ENCODE results near the gene WDR33.

WDR33 gene

GRCh38 chr2:127669056-127669455 lies 141.9 kb downstream of the WDR33 start:
- Histone ChIP-seq H3F3A (ENCODE audit: insufficient read depth, low read length) (no peaks in the 10 kb centered on the region), H3K27me3 (replicated peaks; ENCODE audit: insufficient read depth, low read length) (peaks cover 22% of the 10 kb centered on the region), H3K79me2 (ENCODE audit: low read length) (no peaks in the 10 kb centered on the region), H4K20me1 (ENCODE audit: insufficient read depth, low read length) (no peaks in the 10 kb centered on the region), H3K4me3 (ENCODE audit: low read length) (no peak overlapping the region), H3K4me2 (ENCODE audit: low read depth, low read length) (no peak overlapping the region), H3K9me3 (replicated peaks; ENCODE audit: insufficient read depth, low read length) (no peaks in the 10 kb centered on the region), H3K4me1 (ENCODE audit: low read length) (no peaks in the 10 kb centered on the region), H3K9ac (ENCODE audit: low read length) (no peak overlapping the region), H3K36me3 (replicated peaks; ENCODE audit: insufficient read depth, low read length) (no peaks in the 10 kb centered on the region), H3K9me2 (replicated peaks; ENCODE audit: insufficient read depth, low read length) (no peaks in the 10 kb centered on the region), H3K27ac (ENCODE audit: low read length) (no peak overlapping the region), H2AFZ (ENCODE audit: low read length) (no peak overlapping the region)
- TF ChIP-seq EZH2 (optimal IDR thresholded peaks at IDR 0.05; ENCODE audit: low read depth, low read length) (no peak), EZH2phosphoT487 (IDR thresholded peaks at IDR 0.05; ENCODE audit: low read length) (no peak)
- TF ChIP-seq, protein P1, sequence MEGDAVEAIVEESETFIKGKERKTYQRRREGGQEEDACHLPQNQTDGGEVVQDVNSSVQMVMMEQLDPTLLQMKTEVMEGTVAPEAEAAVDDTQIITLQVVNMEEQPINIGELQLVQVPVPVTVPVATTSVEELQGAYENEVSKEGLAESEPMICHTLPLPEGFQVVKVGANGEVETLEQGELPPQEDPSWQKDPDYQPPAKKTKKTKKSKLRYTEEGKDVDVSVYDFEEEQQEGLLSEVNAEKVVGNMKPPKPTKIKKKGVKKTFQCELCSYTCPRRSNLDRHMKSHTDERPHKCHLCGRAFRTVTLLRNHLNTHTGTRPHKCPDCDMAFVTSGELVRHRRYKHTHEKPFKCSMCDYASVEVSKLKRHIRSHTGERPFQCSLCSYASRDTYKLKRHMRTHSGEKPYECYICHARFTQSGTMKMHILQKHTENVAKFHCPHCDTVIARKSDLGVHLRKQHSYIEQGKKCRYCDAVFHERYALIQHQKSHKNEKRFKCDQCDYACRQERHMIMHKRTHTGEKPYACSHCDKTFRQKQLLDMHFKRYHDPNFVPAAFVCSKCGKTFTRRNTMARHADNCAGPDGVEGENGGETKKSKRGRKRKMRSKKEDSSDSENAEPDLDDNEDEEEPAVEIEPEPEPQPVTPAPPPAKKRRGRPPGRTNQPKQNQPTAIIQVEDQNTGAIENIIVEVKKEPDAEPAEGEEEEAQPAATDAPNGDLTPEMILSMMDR (IDR thresholded peaks at IDR 0.05; ENCODE audit: low read length): no peak
- no peak for DNase-seq

DNA sequence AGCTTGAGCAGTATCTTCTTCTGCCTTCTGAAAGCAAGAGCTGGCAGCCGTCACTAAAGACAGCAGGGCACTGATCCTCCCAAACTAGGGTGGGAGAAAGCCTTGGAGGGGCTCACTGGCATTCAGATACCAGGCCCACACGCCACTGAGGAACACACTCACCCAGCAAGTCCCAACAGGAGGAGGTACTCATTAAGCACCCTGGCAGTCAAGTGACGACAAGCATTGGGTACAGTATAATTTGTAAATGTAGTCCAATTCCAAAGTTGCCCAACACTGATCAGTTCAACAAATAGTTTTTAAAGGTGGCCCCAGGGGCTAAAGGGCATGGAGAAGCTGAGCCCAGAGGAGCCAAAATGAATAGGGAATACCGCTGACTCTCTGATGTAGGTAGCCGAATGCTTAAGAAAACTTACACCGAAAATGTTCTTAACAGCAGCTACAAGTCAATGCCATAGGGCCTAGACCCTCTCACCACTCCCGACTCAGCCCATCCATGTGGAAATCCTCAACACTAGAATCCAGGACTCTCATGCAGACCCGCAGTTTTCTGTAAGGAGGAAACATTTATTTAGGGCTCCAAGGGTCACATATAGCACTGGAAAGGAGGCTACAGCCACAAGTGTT lies 145.6 kb downstream of the WDR33 start:
- H4K20me1 ChIP-seq (ENCODE audit: insufficient read depth, low read length): no peaks in the 10 kb centered on the region
- no peak overlapping the region for H3K27ac ChIP-seq (ENCODE audit: low read length)
- no peaks in the 10 kb centered on the region for H3K79me2 ChIP-seq (ENCODE audit: low read length)
- TF ChIP-seq EZH2phosphoT487 (IDR thresholded peaks at IDR 0.05; ENCODE audit: low read length) (no peak), EZH2 (optimal IDR thresholded peaks at IDR 0.05; ENCODE audit: low read depth, low read length) (no peak)
- TF ChIP-seq, protein P1 (IDR thresholded peaks at IDR 0.05; ENCODE audit: low read length): no peak
- no peaks in the 10 kb centered on the region for H3K36me3 ChIP-seq (replicated peaks; ENCODE audit: insufficient read depth, low read length)
- H3K27me3 ChIP-seq (replicated peaks; ENCODE audit: insufficient read depth, low read length): peaks cover 5% of the 10 kb centered on the region; the same call in 1 of the 2 replicates
- no peak overlapping the region for H3K9ac ChIP-seq (ENCODE audit: low read length)
- DNase-seq: no peak
- no peak overlapping the region for H2AFZ ChIP-seq (ENCODE audit: low read length)
- H3K9me2 ChIP-seq (replicated peaks; ENCODE audit: insufficient read depth, low read length): no peaks in the 10 kb centered on the region
- no peaks in the 10 kb centered on the region for H3K4me1 ChIP-seq (ENCODE audit: low read length)
- no peak overlapping the region for H3K4me3 ChIP-seq (ENCODE audit: low read length)
- H3F3A ChIP-seq (ENCODE audit: insufficient read depth, low read length): no peaks in the 10 kb centered on the region
- H3K9me3 ChIP-seq (replicated peaks; ENCODE audit: insufficient read depth, low read length): no peaks in the 10 kb centered on the region
- no peak overlapping the region for H3K4me2 ChIP-seq (ENCODE audit: low read depth, low read length)

DNA sequence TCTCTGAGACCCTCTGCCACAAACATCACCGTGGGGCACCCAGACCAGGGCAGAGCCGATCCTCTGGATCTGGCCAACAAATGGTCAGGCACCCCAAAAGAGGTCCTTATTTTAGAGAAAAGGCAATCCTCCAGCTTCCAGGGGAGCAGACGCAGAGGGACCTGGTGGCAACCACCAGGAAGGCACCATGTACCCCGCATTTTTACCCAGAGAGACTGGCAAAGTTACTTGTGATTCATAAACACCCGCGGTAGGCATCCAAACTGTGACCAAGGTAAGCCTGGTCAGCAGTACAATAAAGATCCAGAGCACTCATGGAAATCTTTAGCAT lies 146.1 kb downstream of the WDR33 start:
- Histone ChIP-seq H3K9me2 (replicated peaks; ENCODE audit: insufficient read depth, low read length) (no peaks in the 10 kb centered on the region), H3K79me2 (ENCODE audit: low read length) (no peaks in the 10 kb centered on the region), H3K27ac (ENCODE audit: low read length) (no peak overlapping the region), H3K4me1 (ENCODE audit: low read length) (no peaks in the 10 kb centered on the region), H3F3A (ENCODE audit: insufficient read depth, low read length) (no peaks in the 10 kb centered on the region), H3K9me3 (replicated peaks; ENCODE audit: insufficient read depth, low read length) (no peaks in the 10 kb centered on the region), H2AFZ (ENCODE audit: low read length) (no peak overlapping the region), H3K4me2 (ENCODE audit: low read depth, low read length) (no peak overlapping the region), H3K27me3 (replicated peaks; ENCODE audit: insufficient read depth, low read length) (peaks cover 5% of the 10 kb centered on the region; the same call in 1 of the 2 replicates), H3K9ac (ENCODE audit: low read length) (no peak overlapping the region), H3K4me3 (ENCODE audit: low read length) (no peak overlapping the region), H4K20me1 (ENCODE audit: insufficient read depth, low read length) (no peaks in the 10 kb centered on the region), H3K36me3 (replicated peaks; ENCODE audit: insufficient read depth, low read length) (no peaks in the 10 kb centered on the region)
- TF ChIP-seq EZH2 (optimal IDR thresholded peaks at IDR 0.05; ENCODE audit: low read depth, low read length) (no peak), EZH2phosphoT487 (IDR thresholded peaks at IDR 0.05; ENCODE audit: low read length) (no peak)
- TF ChIP-seq, protein P1 (IDR thresholded peaks at IDR 0.05; ENCODE audit: low read length): no peak
- DNase-seq: no peak
